Activated naive CD8-positive, alpha-beta T cell treated with anti-CD3 and anti-CD28 coated beads, Interleukin-2, amount 10 ng/mL, durations not matched to agents 7 days and 5 days (primary cell): ENCODE results near the gene SNX13. TPM values are rescaled to one million over a fixed set of nuclear protein-coding genes. Genes with fewer than 3 reads are reported as not detected.
A peak's percentile ranks its signal among the peaks of the same experiment; 100 is the strongest.

Source experiments
- ATAC-seq: fragments of 150-1000 bp; cut with Tn5 transposase; one replicate; pipeline ENCODE4 v1.10.0; 2021; ENCODE audit warnings: low read depth, moderate library complexity
- POLR2A ChIA-PET: fragments of 350-600 bp; sonication (Branson Sonifier 250); formaldehyde crosslinking; loops from one replicate; lab custom pipeline; 2021; ENCODE audit warnings: antibody characterized with exemption; lab: Charles Lee
- DNase-seq: peaks from one replicate; pipeline ENCODE4 v3.0.0; 2021
- H3K27ac Mint-ChIP-seq: one replicate; pipeline ENCODE4 v1.8.0; 2022; ENCODE audit warnings: mild to moderate bottlenecking, mixed read lengths
- H3K27me3 Mint-ChIP-seq: one replicate; pipeline ENCODE4 v1.8.0; 2022; ENCODE audit warnings: mild to moderate bottlenecking, moderate library complexity, mixed read lengths
- H3K36me3 Mint-ChIP-seq: one replicate; pipeline ENCODE4 v1.8.0; 2021; ENCODE audit warnings: mild to moderate bottlenecking, mixed read lengths
- H3K4me1 Mint-ChIP-seq: one replicate; pipeline ENCODE4 v1.8.0; 2021; ENCODE audit warnings: mixed read lengths
- H3K4me3 Mint-ChIP-seq: one replicate; pipeline ENCODE4 v1.8.0; 2022; ENCODE audit warnings: mild to moderate bottlenecking, moderate library complexity, mixed read lengths
- H3K9me3 Mint-ChIP-seq: one replicate; pipeline ENCODE4 v1.8.0; 2021; ENCODE audit warnings: mixed read lengths
- total RNA-seq, 2 experiments: library from RNA; stranded (reverse); gene quantifications; one replicate each; pipeline ENCODE4 v1.2.3, GENCODE V29; 2021

SNX13 gene, protein sequence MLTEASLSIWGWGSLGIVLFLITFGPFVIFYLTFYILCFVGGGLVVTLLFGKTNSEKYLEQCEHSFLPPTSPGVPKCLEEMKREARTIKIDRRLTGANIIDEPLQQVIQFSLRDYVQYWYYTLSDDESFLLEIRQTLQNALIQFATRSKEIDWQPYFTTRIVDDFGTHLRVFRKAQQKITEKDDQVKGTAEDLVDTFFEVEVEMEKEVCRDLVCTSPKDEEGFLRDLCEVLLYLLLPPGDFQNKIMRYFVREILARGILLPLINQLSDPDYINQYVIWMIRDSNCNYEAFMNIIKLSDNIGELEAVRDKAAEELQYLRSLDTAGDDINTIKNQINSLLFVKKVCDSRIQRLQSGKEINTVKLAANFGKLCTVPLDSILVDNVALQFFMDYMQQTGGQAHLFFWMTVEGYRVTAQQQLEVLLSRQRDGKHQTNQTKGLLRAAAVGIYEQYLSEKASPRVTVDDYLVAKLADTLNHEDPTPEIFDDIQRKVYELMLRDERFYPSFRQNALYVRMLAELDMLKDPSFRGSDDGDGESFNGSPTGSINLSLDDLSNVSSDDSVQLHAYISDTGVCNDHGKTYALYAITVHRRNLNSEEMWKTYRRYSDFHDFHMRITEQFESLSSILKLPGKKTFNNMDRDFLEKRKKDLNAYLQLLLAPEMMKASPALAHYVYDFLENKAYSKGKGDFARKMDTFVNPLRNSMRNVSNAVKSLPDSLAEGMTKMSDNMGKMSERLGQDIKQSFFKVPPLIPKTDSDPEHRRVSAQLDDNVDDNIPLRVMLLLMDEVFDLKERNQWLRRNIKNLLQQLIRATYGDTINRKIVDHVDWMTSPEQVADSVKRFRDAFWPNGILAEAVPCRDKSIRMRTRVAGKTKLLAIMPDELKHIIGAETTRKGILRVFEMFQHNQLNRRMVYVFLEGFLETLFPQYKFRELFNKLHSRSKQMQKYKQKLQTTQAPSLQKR
- 10 to 100 TPM; 29.3 to 35.1 TPM for total RNA-seq

DNA sequence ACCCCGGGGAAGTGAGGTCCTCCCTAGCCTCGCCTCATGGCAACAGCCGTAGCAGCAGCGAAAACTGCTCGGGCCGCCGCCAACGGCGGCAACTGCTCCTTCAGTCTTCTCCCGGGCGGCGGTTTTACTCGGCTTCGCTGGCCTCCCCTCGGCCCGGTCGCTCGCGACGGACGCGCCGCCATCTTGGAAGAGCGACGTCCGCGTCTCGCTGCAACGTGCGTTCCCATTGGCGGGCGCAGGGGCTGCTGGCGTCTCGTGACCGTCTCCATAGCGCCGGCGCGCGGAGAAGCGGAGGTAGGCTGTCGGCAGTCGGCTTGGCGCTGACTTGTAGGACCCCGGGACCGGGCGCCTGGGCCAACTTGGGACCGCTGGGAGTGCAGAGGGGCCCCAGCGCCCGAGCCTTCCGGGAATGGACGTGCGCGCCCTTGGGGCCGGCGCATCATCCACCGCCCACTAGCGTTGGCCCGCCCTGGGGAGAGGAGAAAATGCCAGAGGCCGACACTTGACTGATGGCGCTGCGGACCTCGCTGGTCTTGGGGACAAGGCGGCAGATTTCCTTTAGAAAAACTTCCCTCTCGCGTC, at the start of gene SNX13:
TSS of gene SNX13 (minus strand) at position 193 of the 582 bp plus-strand sequence. CDS start 199 bp downstream, outside the sequence.
- POLR2A ChIA-PET: interaction anchor here (1.0 kb wide), 1 partner anchor 12 kb away, joined by 3 read pairs; no protein-coding TSS in a partner anchor
- peaks cover 39% of the 10 kb centered on the region for H3K4me1 Mint-ChIP-seq
- peak within 1 kb of the TSS; percentile 92 for H3K27ac Mint-ChIP-seq
- H3K9me3 Mint-ChIP-seq: no peaks in the 10 kb centered on the region
- H3K36me3 Mint-ChIP-seq: peaks cover 9% of the 10 kb centered on the region
- peak; percentile 96 for ATAC-seq
- peaks cover 3% of the 10 kb centered on the region for H3K27me3 Mint-ChIP-seq
- peak within 1 kb of the TSS; percentile 95 for H3K4me3 Mint-ChIP-seq
- DNase-seq: peak; percentile 90

DNA sequence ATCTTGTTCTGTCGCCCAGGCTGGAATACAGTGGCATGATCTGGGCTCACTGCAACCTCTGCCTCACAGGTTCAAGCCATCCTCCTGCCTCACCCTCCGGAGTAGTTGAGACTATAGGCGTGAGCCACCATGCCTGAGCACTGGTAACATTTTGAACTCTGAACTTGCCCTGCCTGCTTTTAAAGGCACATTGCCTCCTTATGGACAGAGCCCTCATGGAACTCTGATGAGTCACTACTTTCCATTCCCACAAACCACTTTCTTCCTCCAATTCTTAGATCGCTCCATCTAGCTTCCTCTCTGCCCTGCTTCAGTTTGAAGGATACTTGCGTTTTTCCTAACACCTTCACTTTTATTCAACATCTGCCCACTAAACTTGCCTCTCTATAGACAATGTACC, 49.3 kb upstream of the SNX13 start:
- POLR2A ChIA-PET: no interaction called here
- no peaks in the 10 kb centered on the region for H3K36me3 Mint-ChIP-seq
- DNase-seq (no peak), ATAC-seq (no peak)
- no peak overlapping the region for H3K27ac Mint-ChIP-seq
- H3K9me3 Mint-ChIP-seq: no peaks in the 10 kb centered on the region
- no peak overlapping the region for H3K4me3 Mint-ChIP-seq
- H3K4me1 Mint-ChIP-seq: no peaks in the 10 kb centered on the region
- peaks cover 5% of the 10 kb centered on the region for H3K27me3 Mint-ChIP-seq

DNA sequence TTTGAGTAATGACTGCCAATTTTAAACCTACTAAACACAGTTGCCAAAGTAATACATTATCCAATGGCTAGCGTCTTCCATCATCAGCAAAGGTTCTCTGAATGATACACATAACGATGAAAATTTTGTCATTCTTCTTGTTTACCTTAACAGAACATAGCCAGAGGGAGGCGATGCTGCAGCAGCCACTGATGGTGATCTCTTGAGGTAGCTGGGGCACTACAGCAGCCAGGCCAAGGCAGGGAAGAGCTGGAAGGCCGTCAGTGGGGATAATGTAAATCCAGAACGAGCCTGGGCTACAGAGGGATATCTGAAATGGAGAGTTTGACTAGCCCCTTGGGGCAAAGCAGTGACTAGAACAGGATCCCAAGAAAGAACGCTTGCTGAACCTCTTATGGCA, 48.6 kb upstream of the SNX13 start:
- H3K9me3 Mint-ChIP-seq: no peaks in the 10 kb centered on the region
- H3K27ac Mint-ChIP-seq: no peak overlapping the region

DNA sequence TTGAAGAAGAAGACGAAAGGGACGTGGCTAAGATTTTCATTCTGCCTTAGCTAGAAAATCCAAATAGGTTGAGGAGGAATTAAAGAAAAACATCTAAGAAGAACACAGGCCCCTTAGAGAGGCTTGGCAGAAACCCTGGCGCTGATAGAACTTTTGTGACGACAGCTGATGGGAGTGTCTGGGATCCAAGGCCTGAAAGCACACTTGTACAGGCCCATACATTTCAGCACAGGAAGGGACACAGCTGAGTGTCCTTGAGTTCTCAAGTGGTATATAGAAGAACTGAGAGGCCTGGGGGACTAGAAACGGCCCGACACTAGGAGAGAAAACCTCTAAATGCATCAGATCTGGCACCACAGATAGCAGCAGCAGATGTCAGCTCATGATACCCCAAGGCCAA, 47.8 kb upstream of the SNX13 start:
- no peak for ATAC-seq
- Mint-ChIP-seq H3K27ac (no peak overlapping the region), H3K36me3 (no peaks in the 10 kb centered on the region), H3K9me3 (no peaks in the 10 kb centered on the region), H3K4me3 (no peak overlapping the region), H3K27me3 (peaks cover 5% of the 10 kb centered on the region), H3K4me1 (no peaks in the 10 kb centered on the region)
- DNase-seq: no peak
- POLR2A ChIA-PET: no interaction called here

More for the DNA sequence above, 48.6 kb upstream of the SNX13 start:
- Mint-ChIP-seq H3K4me3 (no peak overlapping the region), H3K4me1 (no peaks in the 10 kb centered on the region), H3K27me3 (peaks cover 5% of the 10 kb centered on the region), H3K36me3 (no peaks in the 10 kb centered on the region)
- DNase-seq (no peak), ATAC-seq (no peak)
- POLR2A ChIA-PET: no interaction called here

DNA sequence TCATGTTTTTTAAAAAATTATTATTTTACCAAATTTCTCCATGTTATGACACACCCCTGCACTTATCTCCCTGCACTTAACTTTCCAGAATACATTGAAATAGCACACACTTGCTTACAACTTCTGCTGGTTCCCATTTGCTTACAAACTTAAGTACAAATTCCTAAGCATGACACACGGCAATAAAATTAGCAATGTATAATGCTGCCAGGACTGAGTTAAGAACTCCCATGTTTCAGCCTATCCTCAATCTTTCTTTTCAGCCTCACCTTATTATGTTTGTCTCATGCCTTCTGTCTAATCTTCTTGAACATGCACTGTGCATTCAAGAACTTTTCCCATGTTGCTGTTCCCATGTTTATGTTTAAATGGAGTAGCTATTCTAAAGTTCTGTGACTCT, 46.6 kb upstream of the SNX13 start:
- POLR2A ChIA-PET: no interaction called here
- Mint-ChIP-seq H3K4me1 (no peaks in the 10 kb centered on the region), H3K4me3 (no peak overlapping the region), H3K27ac (no peak overlapping the region), H3K9me3 (no peaks in the 10 kb centered on the region), H3K36me3 (no peaks in the 10 kb centered on the region), H3K27me3 (peaks cover 7% of the 10 kb centered on the region)
- no peak for ATAC-seq
- no peak for DNase-seq

DNA sequence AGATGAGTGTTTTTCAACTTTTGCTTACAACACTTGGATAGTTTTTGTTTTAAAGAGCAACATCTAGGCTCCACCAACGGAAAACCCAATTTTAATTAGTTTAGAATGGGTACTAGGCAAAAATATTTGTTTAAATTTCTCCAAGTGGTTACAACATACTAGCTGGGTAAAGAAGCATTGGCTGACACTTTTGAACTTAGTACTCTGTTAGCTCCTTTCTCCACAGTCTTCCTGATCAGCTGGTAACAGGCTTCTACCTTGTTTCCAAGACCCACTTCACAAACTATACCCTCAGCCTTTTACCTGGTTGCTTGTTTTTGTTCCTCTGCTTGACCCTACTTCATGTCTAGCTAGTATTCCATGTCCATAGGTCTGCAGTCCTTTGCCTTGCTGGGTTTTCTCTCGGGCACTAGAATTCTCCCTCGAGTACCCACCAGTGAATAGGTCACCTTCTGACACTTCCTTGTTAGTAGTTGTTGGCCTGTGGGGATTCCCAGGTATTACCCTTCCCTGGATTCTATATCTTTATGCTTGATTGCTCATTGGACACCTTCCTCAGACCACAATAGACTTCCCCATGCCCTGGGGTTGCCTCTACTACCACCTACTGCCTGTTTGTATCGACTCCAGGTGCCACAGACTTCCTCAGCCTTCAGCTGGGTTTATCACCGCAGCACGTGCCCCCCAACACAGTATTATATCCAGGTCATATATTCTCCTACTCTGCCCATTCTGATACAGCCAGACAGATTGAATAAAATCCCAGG, 45.4 kb upstream of the SNX13 start:
- no peaks in the 10 kb centered on the region for H3K9me3 Mint-ChIP-seq
- ATAC-seq (no peak), DNase-seq (no peak)
- POLR2A ChIA-PET: no interaction called here
- peaks cover 7% of the 10 kb centered on the region for H3K27me3 Mint-ChIP-seq
- no peak overlapping the region for H3K27ac Mint-ChIP-seq
- no peak overlapping the region for H3K4me3 Mint-ChIP-seq
- no peaks in the 10 kb centered on the region for H3K4me1 Mint-ChIP-seq
- H3K36me3 Mint-ChIP-seq: no peaks in the 10 kb centered on the region

DNA sequence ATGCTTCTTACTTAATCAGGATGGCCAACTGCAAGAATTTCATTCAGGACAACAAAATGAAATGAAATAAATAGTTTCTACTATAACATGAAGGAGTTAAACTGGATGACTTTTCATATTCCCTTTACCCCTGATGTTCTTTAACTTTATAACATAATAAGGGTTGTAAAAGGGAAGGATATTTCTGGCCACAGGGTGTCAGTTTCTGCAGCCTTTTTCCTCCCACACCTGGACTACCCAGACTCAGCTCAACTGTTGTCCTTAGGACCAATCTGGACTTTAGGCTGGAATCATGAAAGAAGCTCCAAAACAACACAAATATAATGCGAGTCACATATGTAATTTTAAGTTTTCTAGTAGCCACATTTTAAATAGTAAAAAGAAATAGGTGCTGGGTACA, 44.0 kb upstream of the SNX13 start:
- Mint-ChIP-seq H3K4me3 (no peak overlapping the region), H3K9me3 (no peaks in the 10 kb centered on the region), H3K36me3 (no peaks in the 10 kb centered on the region), H3K27ac (no peak overlapping the region), H3K27me3 (peaks cover 7% of the 10 kb centered on the region), H3K4me1 (no peaks in the 10 kb centered on the region)
- POLR2A ChIA-PET: no interaction called here
- DNase-seq (no peak), ATAC-seq (no peak)

DNA sequence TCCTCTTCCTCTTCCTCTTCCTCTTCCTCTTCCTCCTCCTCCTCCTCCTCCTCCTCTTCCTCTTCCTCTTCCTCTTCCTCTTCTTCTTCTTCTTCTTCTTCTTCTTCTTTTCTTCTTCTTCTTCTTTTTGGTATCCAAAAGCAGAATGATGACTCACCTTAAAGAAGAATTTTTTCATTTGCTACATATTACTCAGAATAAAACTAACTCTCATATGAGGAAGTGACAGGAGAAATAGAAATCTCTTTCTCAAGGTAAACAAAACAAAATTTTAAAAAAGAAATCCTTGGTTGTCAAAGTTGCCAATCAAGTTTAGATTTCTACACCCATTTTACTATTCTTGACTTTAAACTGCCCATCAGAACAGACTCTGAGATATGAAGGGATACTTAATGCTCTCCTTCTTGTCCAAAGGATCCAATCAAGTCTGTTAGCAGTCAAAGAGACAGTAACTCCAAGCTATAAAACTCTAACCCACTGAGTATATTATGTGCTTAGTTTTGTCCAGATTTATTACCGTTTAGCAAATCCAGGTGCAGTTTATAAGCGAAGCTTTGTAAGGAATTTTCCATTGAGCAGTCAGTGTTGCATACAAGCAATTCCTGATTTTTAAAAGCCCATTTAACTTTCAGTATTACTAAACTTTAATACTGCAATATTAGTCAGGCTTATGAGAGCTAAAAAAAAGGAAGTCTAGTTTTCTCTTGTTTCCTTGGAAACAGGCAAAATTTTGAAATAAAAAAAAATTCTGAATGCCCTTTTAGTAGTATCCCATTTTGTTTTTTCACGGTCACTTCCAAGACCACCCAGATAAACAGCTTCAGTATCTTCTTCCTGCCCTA, 43.1 kb upstream of the SNX13 start:
- Mint-ChIP-seq H3K27me3 (peaks cover 7% of the 10 kb centered on the region), H3K4me3 (no peak overlapping the region), H3K9me3 (no peaks in the 10 kb centered on the region), H3K36me3 (no peaks in the 10 kb centered on the region), H3K27ac (no peak overlapping the region), H3K4me1 (no peaks in the 10 kb centered on the region)
- no peak for DNase-seq
- no peak for ATAC-seq
- POLR2A ChIA-PET: no interaction called here

DNA sequence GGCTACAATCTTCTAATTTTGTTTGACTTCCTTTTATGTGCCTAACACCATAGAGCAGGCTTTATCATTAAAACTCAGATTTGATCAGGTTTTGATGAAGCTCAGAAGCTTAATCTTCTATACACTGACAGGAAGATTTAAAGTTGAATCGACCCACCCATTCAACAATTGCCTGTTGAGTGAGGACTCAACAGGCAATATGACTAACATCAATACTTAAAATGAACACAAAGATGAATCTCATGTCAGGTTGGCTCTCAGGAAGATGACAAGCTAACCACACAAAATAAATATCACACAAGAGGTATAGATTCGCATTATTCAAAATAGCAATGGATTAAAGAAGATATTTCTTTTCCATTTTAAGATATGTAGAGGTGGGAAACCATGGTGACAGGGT, 36.7 kb upstream of the SNX13 start:
- no peak for ATAC-seq
- Mint-ChIP-seq H3K27ac (no peak overlapping the region), H3K4me1 (no peaks in the 10 kb centered on the region), H3K27me3 (peaks cover 3% of the 10 kb centered on the region), H3K9me3 (no peaks in the 10 kb centered on the region), H3K4me3 (no peak overlapping the region), H3K36me3 (no peaks in the 10 kb centered on the region)
- POLR2A ChIA-PET: no interaction called here
- no peak for DNase-seq

DNA sequence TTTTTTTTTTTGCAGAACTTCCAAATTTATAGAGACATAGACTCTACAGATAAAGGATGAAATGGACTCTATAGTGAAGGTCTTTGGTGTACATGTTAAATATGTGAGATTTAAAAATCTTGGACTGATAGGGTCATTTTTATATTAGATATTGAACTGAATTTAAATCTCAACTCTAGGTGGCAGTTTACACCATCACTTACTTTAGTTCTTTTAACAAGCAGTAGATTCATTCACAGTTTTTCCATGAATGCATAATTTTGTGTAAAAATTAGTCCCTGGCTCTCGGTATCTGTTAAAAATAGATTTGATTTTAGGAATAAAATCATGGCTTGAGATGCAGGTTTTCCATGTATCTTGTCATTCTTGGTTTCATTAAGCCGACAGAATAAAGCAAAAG, 31.1 kb upstream of the SNX13 start:
- Mint-ChIP-seq H3K27me3 (no peaks in the 10 kb centered on the region), H3K27ac (no peak overlapping the region), H3K4me3 (no peak overlapping the region), H3K9me3 (no peaks in the 10 kb centered on the region), H3K36me3 (no peaks in the 10 kb centered on the region), H3K4me1 (no peaks in the 10 kb centered on the region)
- POLR2A ChIA-PET: no interaction called here
- DNase-seq (no peak), ATAC-seq (no peak)

DNA sequence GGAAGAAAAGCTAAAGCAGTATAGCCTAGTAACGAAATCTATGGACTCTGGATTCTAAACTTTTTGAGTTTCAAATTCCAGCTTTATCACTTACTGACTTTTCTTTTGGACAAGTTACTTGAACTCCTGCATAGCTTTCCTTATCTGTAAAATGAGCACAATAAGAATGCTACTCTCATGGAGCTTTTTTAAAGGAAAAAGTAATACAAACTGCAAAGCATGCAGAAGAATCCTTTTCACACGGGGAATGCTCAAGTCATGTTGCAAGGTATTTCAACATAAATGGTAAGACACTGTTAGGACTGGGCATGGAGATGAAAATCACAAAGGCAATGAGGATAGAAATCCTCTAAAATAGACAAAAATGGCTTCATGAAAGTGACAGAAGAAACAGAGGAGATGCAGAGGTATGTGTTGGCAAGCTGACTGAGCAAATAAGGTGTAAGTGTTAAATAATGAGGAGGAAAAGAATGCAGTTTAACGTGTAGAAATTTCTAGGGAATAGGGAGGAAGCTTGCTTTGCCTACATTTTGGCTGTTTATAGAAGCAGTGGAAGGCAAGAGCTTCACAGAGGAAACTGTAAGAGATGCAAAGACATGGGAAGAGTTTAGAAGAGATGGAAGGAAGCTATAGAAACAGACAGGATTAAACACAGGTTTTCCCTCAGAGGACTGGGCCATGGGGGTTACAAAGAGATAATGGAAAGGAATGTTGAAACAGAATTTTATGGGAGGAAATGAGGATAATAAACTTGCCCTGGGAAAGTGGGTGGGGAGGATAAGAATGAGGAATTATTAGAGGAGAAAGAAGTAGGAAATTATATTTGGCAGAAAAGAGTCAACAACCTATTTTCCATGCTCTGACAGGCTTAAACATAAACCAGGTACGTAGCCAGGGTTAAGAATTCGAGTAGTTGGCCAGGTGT, 28.8 kb upstream of the SNX13 start:
- H3K4me3 Mint-ChIP-seq: no peak overlapping the region
- H3K4me1 Mint-ChIP-seq: no peaks in the 10 kb centered on the region
- peaks cover 3% of the 10 kb centered on the region for H3K27me3 Mint-ChIP-seq
- POLR2A ChIA-PET: no interaction called here
- no peaks in the 10 kb centered on the region for H3K9me3 Mint-ChIP-seq
- H3K36me3 Mint-ChIP-seq: no peaks in the 10 kb centered on the region
- ATAC-seq: no peak
- H3K27ac Mint-ChIP-seq: no peak overlapping the region
- no peak for DNase-seq
